PC-3 (cell line): Measurements from ENCODE around the gene EXD3. TPM values are rescaled to one million over a fixed set of nuclear protein-coding genes. Genes with fewer than 3 reads are reported as not detected.

Source experiments
- ATAC-seq: fragments of 200-7000 bp; cut with Tn5 transposase; 2 replicates; pipeline ENCODE4 v1.9.1; 2020; ENCODE audit warnings: mild to moderate bottlenecking, moderate library complexity
- BruUV-seq: library from RNA; stranded (reverse); fragments of 400-500 nt; replicated peaks from 2 replicates; lab custom pipeline; 2021; lab: Mats Ljungman, UMichigan
- CTCF ChIA-PET: fragments of 300-600 bp; sonication (Branson Sonifier 250); formaldehyde crosslinking; loops from one replicate; lab custom pipeline; 2022; ENCODE audit warnings: antibody characterized with exemption; lab: Charles Lee
- POLR2A ChIA-PET: fragments of 300-600 bp; sonication (Branson Sonifier 250); formaldehyde crosslinking; loops from one replicate; lab custom pipeline; 2022; ENCODE audit warnings: antibody characterized with exemption; ENCODE audit not compliant: unreplicated experiment; lab: Charles Lee
- DNase-seq: peaks from one replicate; pipeline ENCODE4 v3.0.0-alpha.2; 2015
- H2AFZ ChIP-seq: fragments of 300-600 bp; sonication (generic); 2 replicates; pipeline ENCODE4 v1.6.0; 2016; ENCODE audit warnings: antibody characterized with exemption, low read length
- H3F3A ChIP-seq: fragments of 300-600 bp; sonication (generic); one replicate; pipeline ENCODE4 v1.6.0; 2017; ENCODE audit warnings: antibody characterized with exemption, low read length, control low read depth, mild to moderate bottlenecking; ENCODE audit not compliant: unreplicated experiment
- H3K27ac ChIP-seq: fragments of 300-600 bp; sonication (generic); 2 replicates; pipeline ENCODE4 v1.5.1; 2016; ENCODE audit warnings: mild to moderate bottlenecking, low read length
- H3K27me3 ChIP-seq: fragments of 300-600 bp; sonication (generic); 2 replicates; pipeline ENCODE4 v1.6.1; 2016; ENCODE audit warnings: low read length, mixed read lengths
- H3K36me3 ChIP-seq: fragments of 300-600 bp; sonication (generic); 2 replicates; pipeline ENCODE4 v1.6.1; 2016; ENCODE audit warnings: low read depth, mixed run types, low read length, mixed read lengths
- H3K4me1 ChIP-seq: fragments of 300-600 bp; sonication (generic); 2 replicates; pipeline ENCODE4 v1.5.1; 2016; ENCODE audit warnings: low read length; ENCODE audit not compliant: insufficient read depth
- H3K4me2 ChIP-seq: fragments of 300-600 bp; sonication (generic); 2 replicates; pipeline ENCODE4 v1.6.0; 2016; ENCODE audit warnings: low read length
- H3K4me3 ChIP-seq: fragments of 300-600 bp; sonication (generic); 2 replicates; pipeline ENCODE4 v1.5.1; 2016; ENCODE audit warnings: mild to moderate bottlenecking, low read length, mixed read lengths
- H3K79me2 ChIP-seq: fragments of 300-600 bp; sonication (generic); 2 replicates; pipeline ENCODE4 v1.6.1; 2017; ENCODE audit warnings: low read length, mixed read lengths
- H3K9ac ChIP-seq: fragments of 300-600 bp; sonication (generic); 2 replicates; pipeline ENCODE4 v1.6.0; 2016; ENCODE audit warnings: mild to moderate bottlenecking, low read length
- H3K9me2 ChIP-seq: fragments of 300-600 bp; sonication (generic); replicated peaks from 2 replicates; pipeline ENCODE4 v1.6.1; 2016; ENCODE audit warnings: mixed run types, low read length, mixed read lengths
- H3K9me3 ChIP-seq: fragments of 300-600 bp; sonication (generic); 2 replicates; pipeline ENCODE4 v1.6.1; 2016; ENCODE audit warnings: low read length, mixed read lengths
- H4K20me1 ChIP-seq: fragments of 300-600 bp; sonication (generic); 2 replicates; pipeline ENCODE4 v1.6.1; 2016; ENCODE audit warnings: low read length, mixed read lengths
- EZH2 ChIP-seq: fragments of 300-600 bp; sonication (generic); IDR thresholded peaks from one replicate; pipeline ENCODE4 v1.6.1; 2017; ENCODE audit warnings: antibody characterized with exemption, mild to moderate bottlenecking, low read length; ENCODE audit not compliant: unreplicated experiment
- EZH2phosphoT487 ChIP-seq: fragments of 300-600 bp; sonication (generic); IDR thresholded peaks from 2 replicates; pipeline ENCODE4 v1.6.1; 2018; ENCODE audit warnings: mild to moderate bottlenecking, antibody characterized with exemption, low read length, borderline replicate concordance
- intact Hi-C: fragments of 100-400 bp; cut with micrococcal nuclease; formaldehyde crosslinking; loops from 2 replicates; pipeline ENCODE4 v1.9.0; 2023
- total RNA-seq: library from RNA; depleted of rRNA; stranded (reverse); fragments of >200 nt; gene quantifications from 2 replicates; pipeline ENCODE4 v1.2.3, GENCODE V29; 2014
- TF ChIP-seq, protein P1 (sequence below): fragments of 300-600 bp; sonication (generic); conservative IDR thresholded peaks from 2 replicates; pipeline ENCODE4 v1.5.1; 2017; ENCODE audit warnings: antibody characterized with exemption, low read depth, mild to moderate bottlenecking, low read length

The EXD3 gene
- total RNA-seq, 1 experiment from 2014 or later = 1.9 TPM

DNA sequence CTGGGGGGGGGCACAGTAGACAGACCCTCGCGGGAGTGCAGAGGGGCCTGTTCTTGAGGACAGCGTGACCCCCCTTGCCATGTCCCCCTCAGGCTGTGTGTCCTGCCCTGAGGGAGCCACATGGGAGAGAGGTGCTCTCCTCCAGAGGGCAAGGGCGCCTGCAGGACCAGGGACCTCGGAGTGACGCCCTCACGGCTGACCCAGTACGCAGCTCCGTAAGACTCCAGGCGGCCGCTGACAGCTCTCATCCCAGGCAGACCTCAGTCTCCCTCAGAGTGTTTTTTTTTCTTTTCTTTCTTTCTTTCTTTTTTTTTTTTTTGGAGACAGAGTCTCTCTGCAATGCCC, 27.3 kb downstream of the EXD3 start:
- DNase-seq = no peak
- no peaks in the 10 kb centered on the region for H3K4me1 ChIP-seq
- H3K9me3 ChIP-seq = no peaks in the 10 kb centered on the region
- no peaks in the 10 kb centered on the region for H3K9me2 ChIP-seq
- no peaks in the 10 kb centered on the region for H3K36me3 ChIP-seq
- ChIA-PET POLR2A (no interaction called here), CTCF (no interaction called here)
- H3K4me3 ChIP-seq = no peak overlapping the region
- no peaks in the 10 kb centered on the region for H3F3A ChIP-seq
- no peak overlapping the region for H3K9ac ChIP-seq
- no peak overlapping the region for H3K27ac ChIP-seq
- ATAC-seq = no peak
- no peaks in the 10 kb centered on the region for H3K27me3 ChIP-seq
- TF ChIP-seq EZH2phosphoT487 (no peak), EZH2 (no peak)
- TF ChIP-seq, protein P1, sequence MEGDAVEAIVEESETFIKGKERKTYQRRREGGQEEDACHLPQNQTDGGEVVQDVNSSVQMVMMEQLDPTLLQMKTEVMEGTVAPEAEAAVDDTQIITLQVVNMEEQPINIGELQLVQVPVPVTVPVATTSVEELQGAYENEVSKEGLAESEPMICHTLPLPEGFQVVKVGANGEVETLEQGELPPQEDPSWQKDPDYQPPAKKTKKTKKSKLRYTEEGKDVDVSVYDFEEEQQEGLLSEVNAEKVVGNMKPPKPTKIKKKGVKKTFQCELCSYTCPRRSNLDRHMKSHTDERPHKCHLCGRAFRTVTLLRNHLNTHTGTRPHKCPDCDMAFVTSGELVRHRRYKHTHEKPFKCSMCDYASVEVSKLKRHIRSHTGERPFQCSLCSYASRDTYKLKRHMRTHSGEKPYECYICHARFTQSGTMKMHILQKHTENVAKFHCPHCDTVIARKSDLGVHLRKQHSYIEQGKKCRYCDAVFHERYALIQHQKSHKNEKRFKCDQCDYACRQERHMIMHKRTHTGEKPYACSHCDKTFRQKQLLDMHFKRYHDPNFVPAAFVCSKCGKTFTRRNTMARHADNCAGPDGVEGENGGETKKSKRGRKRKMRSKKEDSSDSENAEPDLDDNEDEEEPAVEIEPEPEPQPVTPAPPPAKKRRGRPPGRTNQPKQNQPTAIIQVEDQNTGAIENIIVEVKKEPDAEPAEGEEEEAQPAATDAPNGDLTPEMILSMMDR = no peak
- H3K4me2 ChIP-seq = no peak overlapping the region
- H4K20me1 ChIP-seq = no peaks in the 10 kb centered on the region
- no TSS peak for BruUV-seq
- intact Hi-C loops = no loop called here
- H2AFZ ChIP-seq = no peak overlapping the region
- no peaks in the 10 kb centered on the region for H3K79me2 ChIP-seq

- intact Hi-C loops = no loop called here
- no peak overlapping the region for H3K9ac ChIP-seq
- no peaks in the 10 kb centered on the region for H3K9me2 ChIP-seq
- H4K20me1 ChIP-seq = no peaks in the 10 kb centered on the region
- no peaks in the 10 kb centered on the region for H3K9me3 ChIP-seq
- H3K4me1 ChIP-seq = no peaks in the 10 kb centered on the region
- H3K27me3 ChIP-seq = no peaks in the 10 kb centered on the region
- ATAC-seq (no peak), DNase-seq (no peak)
- no peaks in the 10 kb centered on the region for H3F3A ChIP-seq
- TF ChIP-seq EZH2 (no peak), EZH2phosphoT487 (no peak)
- TF ChIP-seq, protein P1 = no peak
- no peaks in the 10 kb centered on the region for H3K79me2 ChIP-seq
- H3K4me2 ChIP-seq = no peak overlapping the region
- CTCF ChIA-PET = no interaction called here
- H3K36me3 ChIP-seq = no peaks in the 10 kb centered on the region
- H3K27ac ChIP-seq = no peak overlapping the region
- H2AFZ ChIP-seq = no peak overlapping the region
- POLR2A ChIA-PET = no interaction called here
- no peak overlapping the region for H3K4me3 ChIP-seq
- no TSS peak for BruUV-seq
Measured at GRCh38 chr9:137394866-137395665, 27.9 kb downstream of the EXD3 start.
